PC-9 (cell line): ENCODE results near the gene STAB2. TPM values are rescaled to one million over a fixed set of nuclear protein-coding genes. Genes with fewer than 3 reads are reported as not detected.

Source experiments
- BruUV-seq: library from RNA; stranded (reverse); fragments of 400-500 nt; replicated peaks from 2 replicates; lab custom pipeline; 2021; lab: Mats Ljungman, UMichigan
- CTCF ChIA-PET: fragments of 300-600 bp; sonication (Branson Sonifier 250); formaldehyde crosslinking; loops from one replicate; lab custom pipeline; 2022; ENCODE audit warnings: antibody characterized with exemption; lab: Charles Lee
- POLR2A ChIA-PET: fragments of 300-600 bp; sonication (Branson Sonifier 250); formaldehyde crosslinking; loops from one replicate; lab custom pipeline; 2022; ENCODE audit warnings: antibody characterized with exemption; ENCODE audit not compliant: unreplicated experiment; lab: Charles Lee
- DNase-seq, 2 experiments: peaks; one replicate each; pipeline versions ENCODE4 v3.0.0 to v3.0.0-alpha.2; 2015 to 2022; ENCODE audit warnings: mixed read lengths in 1 of 2
- H2AFZ ChIP-seq: fragments of 200-600 bp; sonication (generic); 2 replicates; pipeline ENCODE4 v1.8.1; 2017; ENCODE audit warnings: antibody characterized with exemption
- H3F3A ChIP-seq: fragments of 200-600 bp; sonication (generic); 2 replicates; pipeline ENCODE4 v1.8.1; 2017; ENCODE audit warnings: antibody characterized with exemption, mild to moderate bottlenecking, low read depth; ENCODE audit not compliant: insufficient read depth
- H3K27ac ChIP-seq: fragments of 200-600 bp; sonication (generic); 2 replicates; pipeline ENCODE4 v1.6.1; 2016; ENCODE audit warnings: mixed run types
- H3K27me3 ChIP-seq: fragments of 200-600 bp; sonication (generic); 2 replicates; pipeline ENCODE4 v1.6.1; 2016; ENCODE audit warnings: low read depth, mixed run types; ENCODE audit not compliant: insufficient read depth
- H3K36me3 ChIP-seq: fragments of 200-600 bp; sonication (generic); 2 replicates; pipeline ENCODE4 v1.6.1; 2016; ENCODE audit warnings: low read depth, mixed run types
- H3K4me1 ChIP-seq: fragments of 200-600 bp; sonication (generic); replicated peaks from 2 replicates; pipeline ENCODE4 v1.6.1; 2016; ENCODE audit warnings: mixed run types; ENCODE audit not compliant: insufficient read depth
- H3K4me2 ChIP-seq: fragments of 200-600 bp; sonication (generic); 2 replicates; pipeline ENCODE4 v1.6.1; 2017; ENCODE audit warnings: mixed run types
- H3K4me3 ChIP-seq: fragments of 200-600 bp; sonication (generic); 2 replicates; pipeline ENCODE4 v1.6.1; 2016; ENCODE audit warnings: mixed run types
- H3K79me2 ChIP-seq: fragments of 200-600 bp; sonication (generic); 2 replicates; pipeline ENCODE4 v1.6.1; 2017; ENCODE audit warnings: low read depth, mixed run types
- H3K9me2 ChIP-seq: fragments of 200-600 bp; sonication (generic); 2 replicates; pipeline ENCODE4 v1.8.1; 2017; ENCODE audit warnings: mild to moderate bottlenecking; ENCODE audit not compliant: insufficient read depth
- H3K9me3 ChIP-seq: fragments of 200-600 bp; sonication (generic); 2 replicates; pipeline ENCODE4 v1.8.1; 2016; ENCODE audit warnings: low read depth; ENCODE audit not compliant: insufficient read depth
- H4K20me1 ChIP-seq: fragments of 200-600 bp; sonication (generic); 2 replicates; pipeline ENCODE4 v1.8.1; 2017; ENCODE audit not compliant: insufficient read depth
- EZH2 ChIP-seq: fragments of 200-600 bp; sonication (generic); IDR thresholded peaks from 2 replicates; pipeline ENCODE4 v1.8.0; 2017; ENCODE audit warnings: antibody characterized with exemption, low read depth
- intact Hi-C: fragments of 100-400 bp; cut with micrococcal nuclease; formaldehyde crosslinking; loops from one replicate; pipeline ENCODE4 v1.10.0; 2022; ENCODE audit not compliant: unreplicated experiment
- total RNA-seq: library from RNA; stranded (reverse); gene quantifications from 2 replicates; pipeline ENCODE4 v1.2.3, GENCODE V29; 2021
- TF ChIP-seq, protein P1 (sequence below): fragments of 200-600 bp; sonication (generic); conservative IDR thresholded peaks from 2 replicates; pipeline ENCODE4 v1.6.1; 2017; ENCODE audit warnings: mixed run types, antibody characterized with exemption, mild to moderate bottlenecking, moderate library complexity

STAB2 gene
- total RNA-seq, 1 experiment from 2014 or later: not detected

GRCh38 chr12:103716517-103717196, 129.6 kb downstream of the STAB2 start:
- CTCF ChIA-PET: no interaction called here
- no peak overlapping the region for H3K4me2 ChIP-seq
- no peak overlapping the region for H3K4me3 ChIP-seq
- no peak overlapping the region for H2AFZ ChIP-seq
- H3K27ac ChIP-seq: no peak overlapping the region
- no peaks in the 10 kb centered on the region for H3K9me2 ChIP-seq
- peaks cover 2% of the 10 kb centered on the region; the same call in 1 of the 2 replicates for H3K9me3 ChIP-seq
- H3F3A ChIP-seq: no peaks in the 10 kb centered on the region
- POLR2A ChIA-PET: no interaction called here
- TF ChIP-seq, protein P1, sequence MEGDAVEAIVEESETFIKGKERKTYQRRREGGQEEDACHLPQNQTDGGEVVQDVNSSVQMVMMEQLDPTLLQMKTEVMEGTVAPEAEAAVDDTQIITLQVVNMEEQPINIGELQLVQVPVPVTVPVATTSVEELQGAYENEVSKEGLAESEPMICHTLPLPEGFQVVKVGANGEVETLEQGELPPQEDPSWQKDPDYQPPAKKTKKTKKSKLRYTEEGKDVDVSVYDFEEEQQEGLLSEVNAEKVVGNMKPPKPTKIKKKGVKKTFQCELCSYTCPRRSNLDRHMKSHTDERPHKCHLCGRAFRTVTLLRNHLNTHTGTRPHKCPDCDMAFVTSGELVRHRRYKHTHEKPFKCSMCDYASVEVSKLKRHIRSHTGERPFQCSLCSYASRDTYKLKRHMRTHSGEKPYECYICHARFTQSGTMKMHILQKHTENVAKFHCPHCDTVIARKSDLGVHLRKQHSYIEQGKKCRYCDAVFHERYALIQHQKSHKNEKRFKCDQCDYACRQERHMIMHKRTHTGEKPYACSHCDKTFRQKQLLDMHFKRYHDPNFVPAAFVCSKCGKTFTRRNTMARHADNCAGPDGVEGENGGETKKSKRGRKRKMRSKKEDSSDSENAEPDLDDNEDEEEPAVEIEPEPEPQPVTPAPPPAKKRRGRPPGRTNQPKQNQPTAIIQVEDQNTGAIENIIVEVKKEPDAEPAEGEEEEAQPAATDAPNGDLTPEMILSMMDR: no peak
- TF ChIP-seq EZH2: no peak
- H4K20me1 ChIP-seq: no peaks in the 10 kb centered on the region
- H3K36me3 ChIP-seq: no peaks in the 10 kb centered on the region
- no peak for DNase-seq
- intact Hi-C loops: no loop called here
- H3K4me1 ChIP-seq: no peaks in the 10 kb centered on the region
- peaks cover 44% of the 10 kb centered on the region for H3K27me3 ChIP-seq
- no peaks in the 10 kb centered on the region for H3K79me2 ChIP-seq
- BruUV-seq: no TSS peak

DNA sequence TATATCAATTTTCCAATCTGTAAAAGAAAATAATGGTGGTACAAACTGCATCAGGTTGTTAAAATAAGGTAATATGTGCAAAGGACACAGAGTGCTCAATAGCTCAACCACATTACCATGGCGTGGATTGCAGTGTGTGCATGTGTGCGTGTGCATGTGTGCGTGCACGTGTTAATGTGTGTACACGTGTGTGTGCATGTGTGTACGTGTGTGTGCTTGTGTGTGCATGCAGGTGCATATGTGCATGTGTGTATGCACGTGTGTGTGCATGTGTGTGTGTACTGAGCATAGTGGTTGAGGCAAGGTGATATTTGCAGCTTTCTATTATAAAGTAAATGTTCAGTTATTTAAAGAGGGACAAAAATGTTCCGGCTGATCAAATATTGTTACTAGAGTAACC, 138.3 kb downstream of the STAB2 start:
- no peak overlapping the region for H2AFZ ChIP-seq
- no peaks in the 10 kb centered on the region for H3K4me1 ChIP-seq
- H3K4me3 ChIP-seq: no peak overlapping the region
- H3K9me2 ChIP-seq: no peaks in the 10 kb centered on the region
- no peaks in the 10 kb centered on the region for H3K36me3 ChIP-seq
- no TSS peak for BruUV-seq
- H3K79me2 ChIP-seq: no peaks in the 10 kb centered on the region
- no peak for DNase-seq
- ChIA-PET CTCF (no interaction called here), POLR2A (no interaction called here)
- H3K4me2 ChIP-seq: no peak overlapping the region
- intact Hi-C loops: no loop called here
- H3F3A ChIP-seq: no peaks in the 10 kb centered on the region
- H4K20me1 ChIP-seq: no peaks in the 10 kb centered on the region
- peaks cover 37% of the 10 kb centered on the region; the same call in 1 of the 2 replicates for H3K27me3 ChIP-seq
- TF ChIP-seq EZH2: no peak
- TF ChIP-seq, protein P1: no peak
- H3K9me3 ChIP-seq: no peaks in the 10 kb centered on the region
- no peak overlapping the region for H3K27ac ChIP-seq

- Histone ChIP-seq H3F3A (no peaks in the 10 kb centered on the region), H3K27ac (no peak overlapping the region), H3K4me3 (no peak overlapping the region), H3K9me3 (0 out of 2 replicates have a peak, but pooled peaks cover 3% of the 10 kb centered on the region), H3K36me3 (no peaks in the 10 kb centered on the region), H3K27me3 (peaks cover 21% of the 10 kb centered on the region; the same call in 1 of the 2 replicates), H3K4me1 (no peaks in the 10 kb centered on the region), H4K20me1 (no peaks in the 10 kb centered on the region), H2AFZ (no peak overlapping the region), H3K79me2 (no peaks in the 10 kb centered on the region), H3K9me2 (no peaks in the 10 kb centered on the region), H3K4me2 (no peak overlapping the region)
- BruUV-seq: no TSS peak
- DNase-seq: no peak
- intact Hi-C loops: no loop called here
- CTCF ChIA-PET: no interaction called here
- TF ChIP-seq EZH2: no peak
- TF ChIP-seq, protein P1: no peak
- POLR2A ChIA-PET: no interaction called here
These were observed 140.6 kb downstream of the STAB2 start for GRCh38 chr12:103727638-103728037.
